Subcutaneous abdominal adipose tissue (tissue), 5 donors: Measurements from ENCODE around the gene HSH2D.

Experiments
- H3K27ac ChIP-seq: one replicate; pipeline ENCODE4 v1.7.0; 2013; ENCODE audit warnings: low read depth, mild to moderate bottlenecking, inconsistent platforms, low read length, moderate library complexity
- H3K27me3 ChIP-seq, 5 donors: one replicate each; pipeline ENCODE4 v1.7.0; 2013; ENCODE audit warnings: low read length in 5 of 5, inconsistent platforms in 1 of 5; ENCODE audit not compliant: control insufficient read depth in 5 of 5, insufficient read depth in 4 of 5
- H3K36me3 ChIP-seq, 5 donors: one replicate each; pipeline ENCODE4 v1.7.0; 2013; ENCODE audit warnings: low read length in 5 of 5; ENCODE audit not compliant: control insufficient read depth in 5 of 5, insufficient read depth in 5 of 5
- H3K4me1 ChIP-seq, 5 donors: one replicate each; pipeline ENCODE4 v1.7.0; 2013; ENCODE audit warnings: low read length in 5 of 5, mild to moderate bottlenecking in 3 of 5, moderate library complexity in 1 of 5; ENCODE audit not compliant: control insufficient read depth in 5 of 5, insufficient read depth in 5 of 5
- H3K4me3 ChIP-seq, 5 donors: one replicate each; pipeline ENCODE4 v1.7.0; 2013; ENCODE audit warnings: low read length in 5 of 5, low read depth in 1 of 5
- H3K9ac ChIP-seq, 5 donors: one replicate each; pipeline ENCODE4 v1.7.0; 2013; ENCODE audit warnings: low read length in 5 of 5, mild to moderate bottlenecking in 4 of 5, moderate library complexity in 3 of 5
- H3K9me3 ChIP-seq, 5 donors: one replicate each; pipeline ENCODE4 v1.7.0; 2013; ENCODE audit warnings: low read length in 5 of 5; ENCODE audit not compliant: control insufficient read depth in 5 of 5
- donor health status: healthy.
- donor health status: healthy.
- donor health status: healthy.
- donor health status: healthy.
- donor health status: healthy.

The HSH2D gene

DNA sequence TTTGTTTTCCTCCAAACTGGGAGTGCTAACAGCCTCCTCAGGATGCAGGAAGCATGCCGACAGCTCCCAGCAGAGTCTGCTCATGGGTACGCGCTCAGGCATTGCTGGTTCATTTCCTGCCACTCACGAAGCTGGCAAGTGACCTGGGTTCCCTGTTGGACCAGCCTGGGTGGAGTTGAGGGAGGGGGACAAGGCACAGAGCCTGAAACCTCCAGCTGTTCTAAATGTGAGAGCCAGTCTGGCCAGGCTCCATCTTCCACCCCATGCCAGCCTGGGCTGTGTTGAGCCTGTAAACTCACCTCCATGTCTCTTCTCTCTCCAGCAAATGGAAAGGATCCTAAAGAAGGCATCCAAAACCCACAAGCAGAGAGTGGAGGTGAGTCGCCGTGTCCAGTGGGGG lies 46.7 kb downstream of the HSH2D start:
- no peaks in the 10 kb centered on the region for H3K27me3 ChIP-seq
- H3K9me3 ChIP-seq = no peaks in the 10 kb centered on the region
- no peak overlapping the region for H3K4me3 ChIP-seq
- peaks cover 3 to 59% (median 48%) of the 10 kb centered on the region in 5 donors for H3K36me3 ChIP-seq
- peaks cover 0 to 22% (median 15%) of the 10 kb centered on the region in 5 donors for H3K4me1 ChIP-seq
- no peak overlapping the region for H3K27ac ChIP-seq
- H3K9ac ChIP-seq = no peak overlapping the region

GRCh38 chr19:16190736-16191135 lies 47.3 kb downstream of the HSH2D start:
- Histone ChIP-seq H3K36me3 (peaks cover 3 to 59% (median 48%) of the 10 kb centered on the region in 5 donors), H3K4me1 (peaks cover 0 to 19% (median 13%) of the 10 kb centered on the region in 5 donors), H3K27ac (no peak overlapping the region), H3K9ac (no peak overlapping the region), H3K4me3 (no peak overlapping the region), H3K27me3 (no peaks in the 10 kb centered on the region), H3K9me3 (no peaks in the 10 kb centered on the region)

- Histone ChIP-seq H3K27ac (no peak overlapping the region), H3K4me3 (no peak overlapping the region), H3K4me1 (peaks cover 0 to 13% (median 7%) of the 10 kb centered on the region in 5 donors), H3K9me3 (no peaks in the 10 kb centered on the region), H3K9ac (no peak overlapping the region), H3K27me3 (no peaks in the 10 kb centered on the region), H3K36me3 (peaks cover 3 to 59% (median 48%) of the 10 kb centered on the region in 5 donors)
Measured at GRCh38 chr19:16191216-16191908, 47.9 kb downstream of the HSH2D start.

GRCh38 chr19:16193466-16193865 lies 50.0 kb downstream of the HSH2D start:
- Histone ChIP-seq H3K27ac (no peak overlapping the region), H3K9me3 (no peaks in the 10 kb centered on the region), H3K4me1 (peaks cover 3 to 16% (median 14%) of the 10 kb centered on the region in 5 donors), H3K36me3 (peaks cover 3 to 46% (median 40%) of the 10 kb centered on the region in 5 donors), H3K27me3 (no peaks in the 10 kb centered on the region), H3K9ac (no peak overlapping the region), H3K4me3 (no peak overlapping the region)

DNA sequence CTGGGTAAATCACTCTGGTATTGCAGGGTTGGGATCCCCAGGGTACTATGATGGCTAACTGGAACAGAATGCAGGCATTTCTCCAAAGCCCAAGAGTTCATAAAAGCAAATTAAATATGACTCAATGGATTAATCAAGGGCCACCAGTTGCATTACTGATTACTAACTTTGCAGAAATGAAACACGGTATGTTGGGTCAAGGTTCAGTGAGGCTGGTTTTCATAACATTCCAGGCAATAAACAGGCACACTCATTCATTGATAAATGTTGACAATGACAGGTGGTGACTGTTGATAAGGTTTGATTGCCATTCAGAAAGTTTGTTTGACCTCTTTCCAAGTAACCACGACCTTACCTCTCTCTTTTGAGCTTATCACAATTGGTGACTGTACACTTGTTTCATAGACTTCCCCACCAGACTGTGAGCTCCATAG lies 53.7 kb downstream of the HSH2D start:
- Histone ChIP-seq H3K4me1 (peaks cover 10 to 41% (median 39%) of the 10 kb centered on the region in 5 donors), H3K27me3 (no peaks in the 10 kb centered on the region), H3K36me3 (peaks cover 0 to 29% (median 16%) of the 10 kb centered on the region in 5 donors), H3K4me3 (peak overlapping the region; percentile 59 to 99 (median 98)), H3K9ac (peak overlapping the region; percentile 62 to 97 (median 71)), H3K27ac (peak overlapping the region; percentile 97), H3K9me3 (no peaks in the 10 kb centered on the region)

- peaks cover 0 to 31% (median 20%) of the 10 kb centered on the region in 5 donors for H3K36me3 ChIP-seq
- peak within 1 kb of the TSS; percentile 68 to 99 (median 97) for H3K9ac ChIP-seq
- peaks cover 14 to 44% (median 40%) of the 10 kb centered on the region in 5 donors for H3K4me1 ChIP-seq
- peak within 1 kb of the TSS; percentile 97 for H3K27ac ChIP-seq
- no peaks in the 10 kb centered on the region for H3K9me3 ChIP-seq
- H3K4me3 ChIP-seq = peak within 1 kb of the TSS; percentile 73 to 99 (median 98)
- no peaks in the 10 kb centered on the region for H3K27me3 ChIP-seq
Measured at GRCh38 chr19:16197622-16198369, 54.3 kb downstream of the HSH2D start, which contains the start of gene AP1M1. Gene AP1M1 (plus strand): TSS chr19:16197911. CDS start chr19:16198027, 116 bp downstream.

DNA sequence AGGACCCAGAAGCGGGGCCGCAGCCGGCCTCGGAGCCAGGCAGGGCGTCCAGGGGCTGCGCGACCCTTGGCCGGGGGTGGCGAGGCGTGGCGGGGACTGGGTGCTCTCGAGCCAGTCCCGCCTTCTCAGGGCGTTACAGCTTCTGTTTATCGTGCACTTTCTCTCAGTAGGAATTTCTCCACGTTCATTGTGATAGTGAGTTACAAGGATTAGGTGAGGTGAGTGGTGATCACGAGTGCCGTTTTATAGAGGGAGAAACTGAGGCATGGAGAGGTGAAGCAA lies 54.8 kb downstream of the HSH2D start:
- Histone ChIP-seq H3K27ac (peak overlapping the region; percentile 97), H3K27me3 (no peaks in the 10 kb centered on the region), H3K9ac (peak overlapping the region; percentile 60 to 99 (median 97)), H3K4me3 (peak overlapping the region; percentile 73 to 99 (median 98)), H3K4me1 (peaks cover 14 to 45% (median 42%) of the 10 kb centered on the region in 5 donors), H3K9me3 (no peaks in the 10 kb centered on the region), H3K36me3 (peaks cover 0 to 33% (median 24%) of the 10 kb centered on the region in 5 donors)

DNA sequence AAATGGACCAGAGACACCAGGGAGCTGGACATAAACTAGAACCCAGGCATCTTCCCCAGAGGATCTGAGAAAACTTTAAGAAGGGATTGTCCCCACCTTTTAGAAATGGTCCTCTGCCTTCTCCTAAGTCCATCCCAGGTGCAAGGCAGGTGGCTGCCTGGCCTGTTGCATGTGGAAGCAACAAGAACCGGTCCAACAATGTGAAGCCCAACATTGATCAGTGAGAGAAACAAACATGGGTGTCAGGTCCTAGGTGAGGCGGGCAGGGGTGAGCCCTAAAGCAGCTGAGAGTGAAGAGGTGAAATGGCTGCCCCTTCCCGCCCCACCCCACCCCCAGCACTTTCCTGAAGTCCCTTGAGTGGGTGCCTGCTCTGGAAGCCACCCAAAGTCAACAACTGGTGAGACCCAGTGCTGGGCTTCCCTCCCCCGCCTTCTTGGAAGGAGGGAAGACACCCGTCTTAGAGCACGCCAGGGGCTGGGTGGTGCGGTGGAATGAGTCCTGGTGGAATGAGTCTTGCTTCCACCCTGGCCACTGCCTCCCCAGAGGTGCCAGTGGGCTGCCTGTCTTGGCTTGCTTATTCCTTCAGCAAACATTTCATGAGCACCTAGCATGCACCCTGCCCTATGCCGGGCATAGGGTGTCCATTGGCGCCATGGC lies 55.9 kb downstream of the HSH2D start:
- peak overlapping the region in 3 of 5 donors; percentile 27 to 99 (median 98) for H3K4me3 ChIP-seq
- H3K9me3 ChIP-seq = no peaks in the 10 kb centered on the region
- H3K36me3 ChIP-seq = peaks cover 0 to 40% (median 30%) of the 10 kb centered on the region in 5 donors
- no peaks in the 10 kb centered on the region for H3K27me3 ChIP-seq
- H3K27ac ChIP-seq = peak overlapping the region; percentile 97
- H3K9ac ChIP-seq = peak overlapping the region; percentile 12 to 97 (median 44)
- peaks cover 16 to 48% (median 44%) of the 10 kb centered on the region in 5 donors for H3K4me1 ChIP-seq

DNA sequence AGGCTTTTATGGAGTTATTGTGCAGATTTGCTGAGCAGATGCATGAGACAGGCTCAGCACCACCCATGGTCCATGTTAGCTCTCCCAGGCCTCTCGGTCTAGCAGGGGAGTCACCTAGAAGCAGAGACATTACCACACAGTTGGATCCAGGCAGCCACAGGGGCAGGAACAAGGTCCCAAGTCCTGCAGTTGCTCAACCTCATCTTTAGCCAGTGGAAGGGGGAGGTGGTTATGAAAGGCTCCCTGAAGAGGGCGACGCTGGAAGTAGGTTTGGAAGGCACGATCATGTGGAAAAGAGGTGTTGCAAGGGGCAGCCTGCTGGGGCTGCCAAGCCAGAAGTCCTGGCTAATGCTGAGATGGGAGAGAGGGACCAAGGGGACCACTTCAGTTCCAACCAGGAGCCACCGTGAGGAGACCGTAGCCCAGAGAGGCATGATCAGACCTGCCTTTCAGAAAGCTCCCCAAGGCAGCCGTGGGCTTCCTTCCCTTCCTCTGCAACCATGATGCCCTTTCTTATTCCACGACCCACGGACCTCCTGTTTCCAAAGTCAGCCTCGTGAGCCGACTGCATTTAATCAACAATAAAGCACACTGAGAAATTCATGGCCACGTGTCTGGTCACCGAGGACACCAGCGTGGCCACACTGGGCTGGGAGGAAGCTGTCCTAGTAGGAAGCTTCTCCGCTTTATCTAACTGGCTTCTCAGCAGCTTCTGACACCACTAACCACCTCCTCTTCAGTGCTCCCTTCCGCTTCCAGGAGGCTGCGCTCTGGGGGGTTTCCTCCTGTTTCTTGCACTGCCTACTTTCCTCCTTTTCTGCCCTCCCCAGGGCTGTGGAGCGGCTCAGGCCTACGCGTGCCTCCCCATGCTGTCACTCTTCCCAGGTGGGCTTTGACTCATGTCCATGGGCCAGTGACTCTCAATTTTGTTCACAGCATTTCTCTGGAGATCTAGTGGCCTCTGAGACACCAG lies 56.8 kb downstream of the HSH2D start:
- Histone ChIP-seq H3K9ac (peak overlapping the region in 1 of 5 donors; percentile 44), H3K9me3 (no peaks in the 10 kb centered on the region), H3K4me1 (peaks cover 16 to 55% (median 50%) of the 10 kb centered on the region in 5 donors), H3K36me3 (peaks cover 0 to 46% (median 37%) of the 10 kb centered on the region in 5 donors), H3K4me3 (peak overlapping the region in 1 of 5 donors; percentile 27), H3K27ac (peak overlapping the region; percentile 97), H3K27me3 (no peaks in the 10 kb centered on the region)
